HG03442 (cell line): ENCODE measurements around the gene STK10.
A peak's percentile ranks its signal among the peaks of the same experiment; 100 is the strongest.

Experiments
- ATAC-seq: cut with Tn5 transposase; IDR thresholded peaks from one replicate; pipeline ENCODE4 v1.9.1; 2021; ENCODE audit warnings: mild to moderate bottlenecking, moderate library complexity; ENCODE audit not compliant: unreplicated experiment

Gene STK10

GRCh38 chr5:172111852-172112225, 76.2 kb downstream of the STK10 start:
- no peak for ATAC-seq

- peak; percentile 81 for ATAC-seq
Observed at GRCh38 chr5:172110921-172111851, 76.8 kb downstream of the STK10 start.

GRCh38 chr5:172110260-172110815, 77.7 kb downstream of the STK10 start:
- no peak for ATAC-seq

GRCh38 chr5:172109749-172110148, 78.3 kb downstream of the STK10 start:
- ATAC-seq, result no peak

GRCh38 chr5:172107571-172107970, 80.5 kb downstream of the STK10 start:
- no peak for ATAC-seq

GRCh38 chr5:172106511-172107356, 81.3 kb downstream of the STK10 start:
- ATAC-seq, result no peak

- no peak for ATAC-seq
Observed at GRCh38 chr5:172105811-172106210, 82.2 kb downstream of the STK10 start.

- no peak for ATAC-seq
Observed at GRCh38 chr5:172104801-172105701, 83.0 kb downstream of the STK10 start.

- ATAC-seq, result no peak
Observed at GRCh38 chr5:172104021-172104420, 84.0 kb downstream of the STK10 start.

GRCh38 chr5:172102913-172103626, 85.0 kb downstream of the STK10 start:
- no peak for ATAC-seq

- ATAC-seq, result no peak
Observed at GRCh38 chr5:172102218-172102870, 85.7 kb downstream of the STK10 start.

GRCh38 chr5:172101547-172102217, 86.3 kb downstream of the STK10 start:
- ATAC-seq, result no peak

- no peak for ATAC-seq
Observed at GRCh38 chr5:172098883-172099282, 89.1 kb downstream of the STK10 start.

GRCh38 chr5:172098046-172098445, 90.0 kb downstream of the STK10 start:
- no peak for ATAC-seq

- ATAC-seq, result no peak
Observed at GRCh38 chr5:172097356-172097755, 90.7 kb downstream of the STK10 start.

- no peak for ATAC-seq
Observed at GRCh38 chr5:172096207-172096940, 91.7 kb downstream of the STK10 start.

GRCh38 chr5:172095368-172096206, 92.4 kb downstream of the STK10 start:
- ATAC-seq, result no peak
